NCI-H1048 (cell line): Measurements from ENCODE around the gene ATAD1.

Source experiments
- DNase-seq: peaks from one replicate; lab custom pipeline; 2025; lab: John Stamatoyannopoulos, UW

Gene ATAD1

GRCh38 chr10:87715552-87716347 is 102.3 kb downstream of the ATAD1 start:
- no peak for DNase-seq

GRCh38 chr10:87713707-87714106 is 104.3 kb downstream of the ATAD1 start:
- DNase-seq: no peak

DNA sequence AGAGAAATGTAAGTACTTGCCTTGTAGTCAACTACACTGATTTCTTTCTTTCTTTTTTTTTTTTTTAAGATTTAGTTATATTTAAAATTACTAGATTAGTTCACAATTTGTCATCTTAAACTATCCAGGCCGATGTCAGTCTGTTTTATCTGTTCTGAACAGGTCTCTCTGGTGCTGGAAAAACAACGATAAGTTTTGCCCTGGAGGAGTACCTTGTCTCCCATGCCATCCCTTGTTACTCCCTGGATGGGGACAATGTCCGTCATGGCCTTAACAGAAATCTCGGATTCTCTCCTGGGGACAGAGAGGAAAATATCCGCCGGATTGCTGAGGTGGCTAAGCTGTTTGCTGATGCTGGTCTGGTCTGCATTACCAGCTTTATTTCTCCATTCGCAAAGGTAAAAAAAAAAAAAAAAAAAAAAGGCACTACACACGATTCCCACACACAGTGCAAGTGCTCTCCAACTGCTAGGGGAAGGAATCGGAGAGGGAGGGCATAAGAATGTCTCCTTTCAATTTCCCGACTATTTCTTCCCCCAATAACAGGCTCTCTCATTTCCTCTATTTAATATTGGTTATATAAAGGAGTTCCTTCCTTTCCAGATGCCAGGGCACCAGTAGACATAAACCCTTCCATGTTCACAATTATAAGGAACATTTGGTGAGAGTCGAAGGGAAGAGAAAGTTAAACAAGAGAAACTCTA is 105.0 kb downstream of the ATAD1 start:
- no peak for DNase-seq

- DNase-seq: no peak
These were observed 110.8 kb downstream of the ATAD1 start for GRCh38 chr10:87707254-87707653.

DNA sequence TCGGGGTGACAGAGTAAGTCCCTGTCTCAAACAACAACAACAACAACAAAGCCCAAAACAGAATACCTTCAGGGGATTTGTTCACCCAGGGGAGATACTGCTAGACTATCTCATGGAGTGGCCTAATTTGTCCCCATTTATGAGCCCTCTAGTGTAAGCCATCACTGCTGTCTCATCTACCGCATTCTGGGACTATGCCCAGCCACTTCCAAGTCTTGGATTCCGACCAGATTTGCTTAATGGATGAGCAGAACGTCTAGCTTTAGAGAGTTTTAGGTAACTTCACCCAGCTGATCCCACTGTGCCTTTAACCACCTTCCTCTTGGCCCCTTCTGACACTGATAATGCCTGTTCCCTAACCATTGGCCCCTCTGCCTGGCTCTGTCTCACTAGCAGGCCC is 111.3 kb downstream of the ATAD1 start:
- no peak for DNase-seq

DNA sequence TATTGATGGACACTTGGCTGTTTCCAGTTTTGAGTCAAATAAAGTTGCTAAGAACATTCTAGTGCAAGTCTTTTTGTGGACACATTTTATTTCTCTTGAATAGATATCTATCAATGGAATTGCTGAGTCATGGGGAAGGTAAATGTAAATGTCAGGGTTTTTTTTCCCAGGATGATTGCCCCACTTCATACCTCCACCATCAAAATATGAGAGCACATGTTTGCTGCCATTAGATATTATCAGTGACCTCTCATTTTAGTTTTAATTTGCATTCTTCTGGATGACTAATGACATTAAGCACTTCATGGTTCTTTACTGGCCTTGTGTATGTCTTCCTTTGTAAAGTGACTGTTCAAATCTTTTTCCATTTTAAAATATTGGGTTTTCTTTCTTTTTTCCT is 112.7 kb downstream of the ATAD1 start:
- DNase-seq: no peak

DNA sequence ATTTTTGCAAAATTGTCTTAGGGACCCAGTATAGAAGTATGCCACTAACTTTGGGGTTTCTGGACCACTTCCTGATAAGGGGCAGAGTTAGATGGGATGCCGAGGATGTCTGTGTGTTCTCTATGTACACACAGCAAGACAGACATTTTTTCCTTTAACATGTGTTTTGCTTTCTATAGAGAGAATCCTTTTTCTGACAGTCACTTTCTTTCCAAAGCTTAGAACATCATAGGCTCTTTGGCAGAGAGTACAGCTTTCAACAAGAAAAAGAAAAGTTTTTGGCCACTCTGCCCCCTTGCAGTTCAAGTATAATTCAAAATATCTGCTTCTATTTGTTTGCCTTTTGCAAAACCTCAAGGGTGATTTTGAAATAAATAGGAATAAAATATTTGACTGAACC is 114.3 kb downstream of the ATAD1 start:
- DNase-seq: no peak

- no peak for DNase-seq
These were observed 115.1 kb downstream of the ATAD1 start for GRCh38 chr10:87702973-87703294.

GRCh38 chr10:87702260-87702972 is 115.6 kb downstream of the ATAD1 start:
- no peak for DNase-seq
